Measurements from ENCODE around the gene MAD2L1BP.

DNA sequence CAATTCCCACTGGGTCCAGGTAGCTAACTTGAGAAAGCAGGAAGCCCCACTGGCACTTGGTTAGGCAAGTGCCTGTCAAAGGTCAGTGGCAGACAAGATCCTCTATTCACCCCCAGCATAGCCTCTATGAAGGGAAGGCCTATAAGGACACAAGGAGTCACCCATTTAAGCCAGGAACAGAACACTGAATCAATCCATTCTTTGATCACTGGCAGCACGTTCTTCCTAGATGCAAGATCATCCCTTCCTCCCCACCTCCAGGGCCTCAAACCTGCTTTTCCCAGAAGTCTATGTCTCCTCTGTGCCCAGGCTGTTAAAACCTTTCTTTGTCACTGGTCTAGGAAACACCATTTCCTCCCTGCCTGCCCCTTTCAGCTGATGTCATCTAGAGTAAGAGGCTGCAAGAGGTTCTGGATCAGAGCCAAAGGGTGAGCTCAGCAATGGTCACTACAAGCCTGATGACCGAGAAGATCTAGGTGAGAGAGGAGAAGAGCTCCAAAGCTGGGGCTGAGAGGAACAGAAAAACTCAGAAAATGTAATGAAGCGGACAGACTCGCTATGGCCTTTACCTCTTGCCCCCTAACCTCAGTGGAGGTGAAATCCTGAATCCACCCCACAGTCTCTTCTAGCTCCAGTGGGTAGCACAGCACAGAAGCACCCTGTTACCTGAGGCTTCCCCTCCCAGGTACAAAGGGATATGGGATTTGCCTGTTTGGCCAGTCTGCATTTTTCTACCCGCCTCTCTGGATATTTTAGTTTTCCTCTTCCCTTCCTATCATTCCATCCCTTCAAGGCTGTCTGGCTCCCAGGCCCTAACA, 8.4 kb upstream of the MAD2L1BP start:
- TF ChIP-seq, protein P1, sequence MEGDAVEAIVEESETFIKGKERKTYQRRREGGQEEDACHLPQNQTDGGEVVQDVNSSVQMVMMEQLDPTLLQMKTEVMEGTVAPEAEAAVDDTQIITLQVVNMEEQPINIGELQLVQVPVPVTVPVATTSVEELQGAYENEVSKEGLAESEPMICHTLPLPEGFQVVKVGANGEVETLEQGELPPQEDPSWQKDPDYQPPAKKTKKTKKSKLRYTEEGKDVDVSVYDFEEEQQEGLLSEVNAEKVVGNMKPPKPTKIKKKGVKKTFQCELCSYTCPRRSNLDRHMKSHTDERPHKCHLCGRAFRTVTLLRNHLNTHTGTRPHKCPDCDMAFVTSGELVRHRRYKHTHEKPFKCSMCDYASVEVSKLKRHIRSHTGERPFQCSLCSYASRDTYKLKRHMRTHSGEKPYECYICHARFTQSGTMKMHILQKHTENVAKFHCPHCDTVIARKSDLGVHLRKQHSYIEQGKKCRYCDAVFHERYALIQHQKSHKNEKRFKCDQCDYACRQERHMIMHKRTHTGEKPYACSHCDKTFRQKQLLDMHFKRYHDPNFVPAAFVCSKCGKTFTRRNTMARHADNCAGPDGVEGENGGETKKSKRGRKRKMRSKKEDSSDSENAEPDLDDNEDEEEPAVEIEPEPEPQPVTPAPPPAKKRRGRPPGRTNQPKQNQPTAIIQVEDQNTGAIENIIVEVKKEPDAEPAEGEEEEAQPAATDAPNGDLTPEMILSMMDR (IDR thresholded peaks at IDR 0.05), result no peak
- TF ChIP-seq POLR2A (IDR thresholded peaks at IDR 0.05), result no peak
